Immature natural killer cell (primary cell): Measurements from ENCODE around the gene GDF2. TPM values are rescaled to one million over a fixed set of nuclear protein-coding genes. Genes with fewer than 3 reads are reported as not detected.
A peak's percentile ranks its signal among the peaks of the same experiment; 100 is the strongest.

ENCODE experiments used
- DNase-seq, 3 donors: peaks; one replicate each; pipeline ENCODE4 v3.0.0; 2022; ENCODE audit warnings: mixed read lengths in 1 of 3
- H3K27ac Mint-ChIP-seq, 6 donors: one replicate each; pipeline ENCODE4 v1.8.0; 2020; ENCODE audit warnings: mixed read lengths in 6 of 6, mild to moderate bottlenecking in 5 of 6, inconsistent platforms in 4 of 6, moderate library complexity in 3 of 6
- H3K27me3 Mint-ChIP-seq, 3 donors: one replicate each; pipeline ENCODE4 v1.8.0; 2020 to 2021; ENCODE audit warnings: low read depth in 3 of 3, mild to moderate bottlenecking in 3 of 3, mixed read lengths in 3 of 3, moderate library complexity in 3 of 3, inconsistent platforms in 1 of 3
- H3K36me3 Mint-ChIP-seq, 3 donors: one replicate each; pipeline ENCODE4 v1.8.0; 2020; ENCODE audit warnings: mixed read lengths in 3 of 3, inconsistent platforms in 2 of 3, mild to moderate bottlenecking in 2 of 3
- H3K4me1 Mint-ChIP-seq, 2 donors: one replicate each; pipeline ENCODE4 v1.8.0; 2020; ENCODE audit warnings: inconsistent platforms in 2 of 2, mild to moderate bottlenecking in 2 of 2, mixed read lengths in 2 of 2, moderate library complexity in 1 of 2
- H3K4me3 Mint-ChIP-seq, 5 donors: one replicate each; pipeline ENCODE4 v1.8.0; 2020; ENCODE audit warnings: mild to moderate bottlenecking in 5 of 5, mixed read lengths in 5 of 5, inconsistent platforms in 3 of 5, moderate library complexity in 3 of 5
- H3K9me3 Mint-ChIP-seq, 6 donors: one replicate each; pipeline ENCODE4 v1.8.0; 2020; ENCODE audit warnings: mild to moderate bottlenecking in 6 of 6, mixed read lengths in 6 of 6, inconsistent platforms in 4 of 6, moderate library complexity in 3 of 6
- polyA plus RNA-seq, 3 donors: library from polyadenylated mRNA; unstranded; fragments of 300-500 nt; fragmentation: Illumina TruSeq; gene quantifications; one replicate each; pipeline ENCODE4 v1.2.3, GENCODE V29; 2021

GDF2 gene
- polyA plus RNA-seq, 3 donors from 2014 or later, result not detected

- no peaks in the 10 kb centered on the region for H3K36me3 Mint-ChIP-seq
- no peaks in the 10 kb centered on the region for H3K9me3 Mint-ChIP-seq
- H3K27me3 Mint-ChIP-seq, result peaks cover 0 to 9% (median 5%) of the 10 kb centered on the region in 3 donors
- H3K4me3 Mint-ChIP-seq, result no peak overlapping the region
- H3K27ac Mint-ChIP-seq, result no peak overlapping the region
- no peaks in the 10 kb centered on the region for H3K4me1 Mint-ChIP-seq
- DNase-seq, result no peak
These were observed 17.0 kb downstream of the GDF2 start for GRCh38 chr10:47339186-47339735.

- peaks cover 0 to 9% (median 6%) of the 10 kb centered on the region in 3 donors for H3K27me3 Mint-ChIP-seq
- DNase-seq, result no peak
- no peaks in the 10 kb centered on the region for H3K36me3 Mint-ChIP-seq
- no peaks in the 10 kb centered on the region for H3K9me3 Mint-ChIP-seq
- no peak overlapping the region for H3K4me3 Mint-ChIP-seq
- H3K4me1 Mint-ChIP-seq, result no peaks in the 10 kb centered on the region
- no peak overlapping the region for H3K27ac Mint-ChIP-seq
These were observed 17.7 kb downstream of the GDF2 start for GRCh38 chr10:47339759-47340607.

DNA sequence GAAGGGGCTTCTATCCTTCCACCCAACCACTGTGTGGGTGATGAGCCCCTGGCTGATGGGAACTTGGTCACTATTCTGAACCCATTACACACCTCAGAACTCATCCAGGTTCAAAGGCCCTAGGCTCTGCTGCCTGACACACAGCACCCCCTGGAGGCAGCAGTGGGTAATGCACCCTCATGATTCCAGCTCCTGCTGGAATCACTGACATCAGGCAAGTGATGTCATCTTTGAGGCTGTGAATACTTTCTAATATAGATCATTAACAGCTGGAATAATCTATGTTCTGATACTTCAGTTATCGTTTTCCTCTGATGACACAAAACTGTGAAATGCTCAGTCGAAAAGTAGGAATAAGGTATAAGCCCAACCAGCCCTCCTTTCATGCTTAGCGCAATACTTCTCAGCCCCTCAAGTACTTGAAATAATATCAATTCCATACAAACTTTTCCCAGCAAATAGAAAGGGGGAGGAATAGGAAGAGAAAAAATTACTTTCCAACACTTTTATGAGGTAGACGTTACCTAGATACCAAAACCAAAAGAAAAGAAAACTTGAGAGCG, 18.4 kb downstream of the GDF2 start:
- peaks cover 2 to 9% (median 8%) of the 10 kb centered on the region in 3 donors for H3K27me3 Mint-ChIP-seq
- H3K4me1 Mint-ChIP-seq, result no peaks in the 10 kb centered on the region
- H3K27ac Mint-ChIP-seq, result no peak overlapping the region
- H3K4me3 Mint-ChIP-seq, result no peak overlapping the region
- H3K9me3 Mint-ChIP-seq, result no peaks in the 10 kb centered on the region
- peak; percentile 11 to 42 (median 33) for DNase-seq
- no peaks in the 10 kb centered on the region for H3K36me3 Mint-ChIP-seq

DNA sequence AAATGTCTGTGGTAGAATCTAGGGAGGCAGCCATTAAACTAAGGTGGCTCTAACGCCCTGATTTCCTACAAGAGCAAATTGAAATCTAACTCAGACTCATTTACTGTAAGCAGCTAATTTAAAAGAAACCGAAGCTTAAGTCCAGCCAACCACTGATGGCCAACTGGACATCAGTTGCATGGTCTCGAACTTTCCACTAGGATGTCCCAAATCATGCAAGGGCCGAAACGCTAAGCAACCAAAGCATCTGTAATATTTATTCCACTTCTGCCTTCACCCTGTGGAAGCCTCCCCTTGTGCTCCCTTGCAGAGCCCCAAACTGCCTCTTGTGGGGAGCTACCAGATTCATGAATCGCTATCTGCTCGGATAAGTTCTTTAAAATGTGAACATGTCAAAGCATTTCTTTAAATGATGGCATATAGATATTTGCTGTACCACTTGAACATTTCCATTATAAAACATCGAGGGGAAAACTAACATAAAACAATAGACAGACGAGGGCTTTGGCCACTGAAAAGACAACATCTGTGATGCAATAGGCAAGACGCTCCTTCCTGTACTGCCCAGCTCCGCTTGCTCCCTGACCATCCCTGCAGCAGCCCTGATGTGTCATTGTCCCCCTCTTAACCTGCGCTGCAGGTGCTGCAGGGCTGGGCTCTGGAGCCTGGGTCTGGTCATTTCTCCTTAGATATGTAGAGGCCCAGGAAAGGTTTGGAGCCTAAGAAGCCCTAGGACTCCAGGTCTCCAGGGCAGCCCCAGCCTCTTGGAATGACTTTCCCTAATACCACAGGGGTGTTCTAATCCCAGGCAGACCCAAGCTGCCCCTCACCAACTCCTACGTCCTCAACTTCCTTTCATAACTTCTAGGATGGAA, 23.0 kb downstream of the GDF2 start:
- Mint-ChIP-seq H3K4me1 (no peaks in the 10 kb centered on the region), H3K36me3 (no peaks in the 10 kb centered on the region), H3K27me3 (peaks cover 2 to 6% (median 5%) of the 10 kb centered on the region in 3 donors)

GRCh38 chr10:47346581-47347302, 24.5 kb downstream of the GDF2 start:
- no peak for DNase-seq
- Mint-ChIP-seq H3K4me1 (no peaks in the 10 kb centered on the region), H3K9me3 (no peaks in the 10 kb centered on the region), H3K27ac (no peak overlapping the region), H3K36me3 (no peaks in the 10 kb centered on the region), H3K4me3 (no peak overlapping the region), H3K27me3 (peaks cover 0 to 7% (median 5%) of the 10 kb centered on the region in 3 donors)

More for the DNA sequence above, 23.0 kb downstream of the GDF2 start:
- H3K9me3 Mint-ChIP-seq, result no peaks in the 10 kb centered on the region
- no peak overlapping the region for H3K27ac Mint-ChIP-seq
- H3K4me3 Mint-ChIP-seq, result no peak overlapping the region
- no peak for DNase-seq

DNA sequence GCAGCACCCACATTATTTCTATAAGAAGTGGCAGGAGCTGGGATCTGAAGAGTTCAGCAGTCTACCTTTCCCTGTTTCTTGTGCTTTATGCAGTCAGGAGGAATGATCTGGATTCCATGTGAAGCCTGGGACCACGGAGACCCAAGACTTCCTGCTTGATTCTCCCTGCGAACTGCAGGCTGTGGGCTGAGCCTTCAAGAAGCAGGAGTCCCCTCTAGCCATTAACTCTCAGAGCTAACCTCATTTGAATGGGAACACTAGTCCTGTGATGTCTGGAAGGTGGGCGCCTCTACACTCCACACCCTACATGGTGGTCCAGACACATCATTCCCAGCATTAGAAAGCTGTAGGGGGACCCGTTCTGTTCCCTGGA, 25.0 kb downstream of the GDF2 start:
- DNase-seq, result no peak

GRCh38 chr10:47348138-47348651, 25.9 kb downstream of the GDF2 start, which contains the start of gene RBP3:
Gene RBP3 (plus strand): TSS chr10:47348363. CDS start chr10:47348485, 122 bp downstream.
- Mint-ChIP-seq H3K4me3 (no peak within 1 kb of the TSS), H3K27me3 (peaks cover 0 to 7% (median 5%) of the 10 kb centered on the region in 3 donors), H3K27ac (no peak within 1 kb of the TSS), H3K36me3 (no peaks in the 10 kb centered on the region), H3K9me3 (no peaks in the 10 kb centered on the region), H3K4me1 (no peaks in the 10 kb centered on the region)
- DNase-seq, result no peak

More for the DNA sequence above, 25.0 kb downstream of the GDF2 start:
- H3K36me3 Mint-ChIP-seq, result no peaks in the 10 kb centered on the region
- H3K27me3 Mint-ChIP-seq, result peaks cover 0 to 7% (median 5%) of the 10 kb centered on the region in 3 donors
- H3K9me3 Mint-ChIP-seq, result no peaks in the 10 kb centered on the region
- H3K27ac Mint-ChIP-seq, result no peak overlapping the region
- H3K4me3 Mint-ChIP-seq, result no peak overlapping the region
- no peaks in the 10 kb centered on the region for H3K4me1 Mint-ChIP-seq

DNA sequence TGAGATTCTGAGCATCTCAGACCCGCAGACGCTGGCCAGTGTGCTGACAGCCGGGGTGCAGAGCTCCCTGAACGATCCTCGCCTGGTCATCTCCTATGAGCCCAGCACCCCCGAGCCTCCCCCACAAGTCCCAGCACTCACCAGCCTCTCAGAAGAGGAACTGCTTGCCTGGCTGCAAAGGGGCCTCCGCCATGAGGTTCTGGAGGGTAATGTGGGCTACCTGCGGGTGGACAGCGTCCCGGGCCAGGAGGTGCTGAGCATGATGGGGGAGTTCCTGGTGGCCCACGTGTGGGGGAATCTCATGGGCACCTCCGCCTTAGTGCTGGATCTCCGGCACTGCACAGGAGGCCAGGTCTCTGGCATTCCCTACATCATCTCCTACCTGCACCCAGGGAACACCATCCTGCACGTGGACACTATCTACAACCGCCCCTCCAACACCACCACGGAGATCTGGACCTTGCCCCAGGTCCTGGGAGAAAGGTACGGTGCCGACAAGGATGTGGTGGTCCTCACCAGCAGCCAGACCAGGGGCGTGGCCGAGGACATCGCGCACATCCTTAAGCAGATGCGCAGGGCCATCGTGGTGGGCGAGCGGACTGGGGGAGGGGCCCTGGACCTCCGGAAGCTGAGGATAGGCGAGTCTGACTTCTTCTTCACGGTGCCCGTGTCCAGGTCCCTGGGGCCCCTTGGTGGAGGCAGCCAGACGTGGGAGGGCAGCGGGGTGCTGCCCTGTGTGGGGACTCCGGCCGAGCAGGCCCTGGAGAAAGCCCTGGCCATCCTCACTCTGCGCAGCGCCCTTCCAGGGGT, 26.6 kb downstream of the GDF2 start:
- DNase-seq, result no peak
- Mint-ChIP-seq H3K27me3 (peaks cover 0 to 7% (median 3%) of the 10 kb centered on the region in 3 donors), H3K4me3 (no peak overlapping the region), H3K4me1 (no peaks in the 10 kb centered on the region), H3K27ac (no peak overlapping the region), H3K36me3 (no peaks in the 10 kb centered on the region), H3K9me3 (no peaks in the 10 kb centered on the region)

- H3K4me3 Mint-ChIP-seq, result no peak overlapping the region
- no peak overlapping the region for H3K27ac Mint-ChIP-seq
- no peaks in the 10 kb centered on the region for H3K9me3 Mint-ChIP-seq
- DNase-seq, result no peak
- H3K36me3 Mint-ChIP-seq, result no peaks in the 10 kb centered on the region
- H3K4me1 Mint-ChIP-seq, result no peaks in the 10 kb centered on the region
- H3K27me3 Mint-ChIP-seq, result peaks cover 0 to 7% (median 3%) of the 10 kb centered on the region in 3 donors
These were observed 27.3 kb downstream of the GDF2 start for GRCh38 chr10:47349516-47349915.

DNA sequence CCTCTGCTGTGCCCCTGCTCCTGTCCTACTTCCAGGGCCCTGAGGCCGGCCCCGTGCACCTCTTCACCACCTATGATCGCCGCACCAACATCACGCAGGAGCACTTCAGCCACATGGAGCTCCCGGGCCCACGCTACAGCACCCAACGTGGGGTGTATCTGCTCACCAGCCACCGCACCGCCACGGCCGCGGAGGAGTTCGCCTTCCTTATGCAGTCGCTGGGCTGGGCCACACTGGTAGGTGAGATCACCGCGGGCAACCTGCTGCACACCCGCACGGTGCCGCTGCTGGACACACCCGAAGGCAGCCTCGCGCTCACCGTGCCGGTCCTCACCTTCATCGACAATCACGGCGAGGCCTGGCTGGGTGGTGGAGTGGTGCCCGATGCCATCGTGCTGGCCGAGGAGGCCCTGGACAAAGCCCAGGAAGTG, 27.7 kb downstream of the GDF2 start:
- no peaks in the 10 kb centered on the region for H3K4me1 Mint-ChIP-seq
- H3K36me3 Mint-ChIP-seq, result no peaks in the 10 kb centered on the region
- no peaks in the 10 kb centered on the region for H3K9me3 Mint-ChIP-seq
- no peak for DNase-seq
- no peak overlapping the region for H3K4me3 Mint-ChIP-seq
- H3K27ac Mint-ChIP-seq, result no peak overlapping the region
- peaks cover 0 to 7% (median 3%) of the 10 kb centered on the region in 3 donors for H3K27me3 Mint-ChIP-seq

- Mint-ChIP-seq H3K9me3 (no peaks in the 10 kb centered on the region), H3K27me3 (peaks cover 0 to 5% (median 2%) of the 10 kb centered on the region in 3 donors), H3K4me1 (no peaks in the 10 kb centered on the region), H3K4me3 (no peak overlapping the region), H3K36me3 (no peaks in the 10 kb centered on the region), H3K27ac (no peak overlapping the region)
- DNase-seq, result no peak
These were observed 28.7 kb downstream of the GDF2 start for GRCh38 chr10:47350671-47351640.
